H1 (cell line): ENCODE data around the gene FGR. TPM values are rescaled to one million over a fixed set of nuclear protein-coding genes. Genes with fewer than 3 reads are reported as not detected.

Experiments used
- CTCF ChIA-PET: fragments of 300-600 bp; sonication (Branson Sonifier 250); formaldehyde crosslinking; loops from one replicate; lab custom pipeline; 2021; ENCODE audit not compliant: partially characterized antibody; lab: Charles Lee
- POLR2A ChIA-PET: fragments of 300-600 bp; sonication (Branson Sonifier 250); formaldehyde crosslinking; loops from one replicate; lab custom pipeline; 2021; ENCODE audit warnings: inconsistent platforms; ENCODE audit not compliant: partially characterized antibody; lab: Charles Lee
- DNase-seq, 2 experiments: peaks; one replicate each; pipeline versions ENCODE4 v3.0.0 to v3.0.0-alpha.2; 2010 to 2022; ENCODE audit warnings: low spot score in 2 of 2, low read depth in 1 of 2, mixed read lengths in 1 of 2
- FAIRE-seq: peaks from 2 replicates; lab custom pipeline; 2011; peaks lifted over from hg19 to GRCh38; lab: Jason Lieb, UNC
- H2AFZ ChIP-seq: 2 replicates; pipeline ENCODE4 v1.8.1; 2012; ENCODE audit warnings: low read length, inconsistent platforms
- H2AK5ac ChIP-seq: 2 replicates; pipeline ENCODE4 v1.6.1; 2013; ENCODE audit warnings: low read depth, low read length
- H2BK120ac ChIP-seq: replicated peaks from 2 replicates; pipeline ENCODE3; 2013; ENCODE audit warnings: low read depth, low read length, inconsistent platforms
- H2BK12ac ChIP-seq: 2 replicates; pipeline ENCODE4 v1.6.1; 2013; ENCODE audit warnings: low read depth, low read length
- H2BK15ac ChIP-seq: 2 replicates; pipeline ENCODE4 v1.6.1; 2013; ENCODE audit warnings: low read length
- H2BK20ac ChIP-seq: 2 replicates; pipeline ENCODE4 v1.6.1; 2013; ENCODE audit warnings: low read length
- H2BK5ac ChIP-seq: 2 replicates; pipeline ENCODE4 v1.6.1; 2013; ENCODE audit warnings: low read depth, low read length
- H3K14ac ChIP-seq: 2 replicates; pipeline ENCODE4 v1.6.1; 2013; ENCODE audit warnings: inconsistent platforms; ENCODE audit not compliant: insufficient read length
- H3K18ac ChIP-seq: 2 replicates; pipeline ENCODE4 v1.6.1; 2013; ENCODE audit warnings: low read length; ENCODE audit errors: extremely low read depth
- H3K23ac ChIP-seq: 2 replicates; pipeline ENCODE4 v1.6.1; 2013; ENCODE audit warnings: inconsistent platforms; ENCODE audit not compliant: insufficient read length
- H3K23me2 ChIP-seq: 2 replicates; pipeline ENCODE4 v1.6.1; 2013; ENCODE audit warnings: low read depth, low read length
- H3K27ac ChIP-seq: 2 replicates; pipeline ENCODE4 v1.6.1; 2011; ENCODE audit warnings: low read depth, low read length, inconsistent platforms
- H3K27me3 ChIP-seq, 4 experiments: replicated peaks in 1 of 4; 1 replicate in 1 of 4; 2 replicates in 3 of 4; pipeline versions ENCODE4 v1.6.1 to v1.8.1; 2011 to 2013; ENCODE audit warnings: low read length in 3 of 4, mild to moderate bottlenecking in 3 of 4, inconsistent platforms in 2 of 4, mixed read lengths in 2 of 4, moderate library complexity in 1 of 4; ENCODE audit not compliant: control insufficient read depth in 3 of 4, insufficient read depth in 3 of 4; ENCODE audit errors: extremely low read depth in 1 of 4
- H3K36me3 ChIP-seq, 4 experiments: 2 replicates each; pipeline versions ENCODE4 v1.6.1 to v1.8.1; 2011 to 2013; ENCODE audit warnings: mild to moderate bottlenecking in 4 of 4, low read length in 3 of 4, moderate library complexity in 2 of 4, control low read depth in 1 of 4, inconsistent platforms in 1 of 4; ENCODE audit not compliant: insufficient read depth in 4 of 4, control insufficient read depth in 2 of 4
- H3K4ac ChIP-seq: replicated peaks from 2 replicates; pipeline ENCODE3; 2013; ENCODE audit warnings: low read length, low read depth, mixed read lengths, inconsistent platforms; ENCODE audit not compliant: insufficient read length
- H3K4me1 ChIP-seq, 4 experiments: replicated peaks in 1 of 4; 1 replicate in 1 of 4; 2 replicates in 3 of 4; pipeline versions ENCODE4 v1.6.1 to v1.8.1; 2011 to 2013; ENCODE audit warnings: low read length in 3 of 4, inconsistent platforms in 2 of 4, mixed read lengths in 1 of 4; ENCODE audit not compliant: insufficient read depth in 4 of 4, control insufficient read depth in 3 of 4
- H3K4me2 ChIP-seq, 2 experiments: 2 replicates each; pipeline versions ENCODE4 v1.6.1 to v1.8.1; 2011 to 2013; ENCODE audit warnings: low read depth in 2 of 2, low read length in 2 of 2, control low read depth in 1 of 2, inconsistent platforms in 1 of 2, mild to moderate bottlenecking in 1 of 2; ENCODE audit not compliant: insufficient read depth in 1 of 2
- H3K4me3 ChIP-seq, 4 experiments: fragments of 200-600, 300-600 bp in 1 of 4; sonication (generic), shearing (Covaris generic), sonication (Bioruptor Twin) in 1 of 4; 2 replicates each; pipeline versions ENCODE4 v1.5.1 to v1.8.1; 2011 to 2016; ENCODE audit warnings: low read length in 4 of 4, low read depth in 3 of 4, control low read depth in 2 of 4, inconsistent platforms in 2 of 4, mild to moderate bottlenecking in 2 of 4, mixed read lengths in 1 of 4, moderate library complexity in 1 of 4; ENCODE audit not compliant: insufficient read depth in 2 of 4; ENCODE audit errors: extremely low read depth in 1 of 4
- H3K56ac ChIP-seq: replicated peaks from 2 replicates; pipeline ENCODE3; 2013; ENCODE audit warnings: low read depth, mild to moderate bottlenecking, mixed read lengths, low read length, inconsistent platforms; ENCODE audit not compliant: insufficient read length
- H3K79me1 ChIP-seq: 2 replicates; pipeline ENCODE4 v1.6.1; 2013; ENCODE audit warnings: low read depth, low read length, control low read depth
- H3K79me2 ChIP-seq, 2 experiments: 2 replicates each; pipeline versions ENCODE4 v1.6.1 to v1.8.1; 2012 to 2013; ENCODE audit warnings: low read length in 2 of 2, mild to moderate bottlenecking in 2 of 2, inconsistent platforms in 1 of 2; ENCODE audit not compliant: insufficient read depth in 2 of 2, control insufficient read depth in 1 of 2
- H3K9ac ChIP-seq, 4 experiments: replicated peaks in 1 of 4; 1 replicate in 1 of 4; 2 replicates in 3 of 4; pipeline versions ENCODE4 v1.6.1 to v1.8.1; 2011 to 2013; ENCODE audit warnings: low read depth in 3 of 4, low read length in 3 of 4, control low read depth in 2 of 4, mild to moderate bottlenecking in 2 of 4, moderate library complexity in 2 of 4, inconsistent platforms in 1 of 4; ENCODE audit errors: extremely low read depth in 1 of 4
- H3K9me3 ChIP-seq, 2 experiments: 2 replicates each; pipeline versions ENCODE4 v1.6.1 to v1.8.1; 2012 to 2013; ENCODE audit warnings: mild to moderate bottlenecking in 2 of 2, moderate library complexity in 2 of 2, control low read depth in 1 of 2, inconsistent platforms in 1 of 2, low read depth in 1 of 2, low read length in 1 of 2, mixed read lengths in 1 of 2; ENCODE audit not compliant: insufficient read depth in 2 of 2
- H4K20me1 ChIP-seq, 2 experiments: replicated peaks in 1 of 2; 2 replicates each; pipeline versions ENCODE3 to v1.8.1; 2011 to 2013; ENCODE audit warnings: inconsistent platforms in 2 of 2, low read length in 2 of 2, mild to moderate bottlenecking in 1 of 2; ENCODE audit not compliant: insufficient read depth in 2 of 2, control insufficient read depth in 1 of 2
- H4K5ac ChIP-seq: 2 replicates; pipeline ENCODE4 v1.6.1; 2013; ENCODE audit warnings: low read length, low read depth, mixed read lengths, inconsistent platforms; ENCODE audit not compliant: insufficient read length
- H4K8ac ChIP-seq: 2 replicates; pipeline ENCODE4 v1.8.0; 2013; ENCODE audit warnings: mild to moderate bottlenecking, moderate library complexity, low read length, inconsistent platforms; ENCODE audit not compliant: insufficient read depth; ENCODE audit errors: extremely low read depth
- H4K91ac ChIP-seq: replicated peaks from 2 replicates; pipeline ENCODE3; 2013; ENCODE audit warnings: low read length, mixed read lengths, inconsistent platforms; ENCODE audit not compliant: insufficient read length
- ATF3 ChIP-seq: IDR thresholded peaks from 2 replicates; pipeline ENCODE4 v1.6.1; 2011; ENCODE audit warnings: low read depth, mild to moderate bottlenecking, low read length; ENCODE audit not compliant: insufficient read depth
- JUND ChIP-seq: IDR thresholded peaks from 2 replicates; pipeline ENCODE4 v1.6.1; 2011; ENCODE audit warnings: mild to moderate bottlenecking, improper control_type of control experiment, low read length
- KDM1A ChIP-seq: fragments of 200-600, 300-600 bp; sonication (generic); IDR thresholded peaks from 2 replicates; pipeline ENCODE4 v1.7.1; 2016; ENCODE audit warnings: mild to moderate bottlenecking, low read length, borderline replicate concordance
- NANOG ChIP-seq: IDR thresholded peaks from 2 replicates; pipeline ENCODE4 v1.6.1; 2011; ENCODE audit warnings: low read length, low read depth, mild to moderate bottlenecking, inconsistent platforms; ENCODE audit not compliant: insufficient read depth, poor library complexity, severe bottlenecking
- NRF1 ChIP-seq: IDR thresholded peaks from 2 replicates; pipeline ENCODE4 v1.6.1; 2011; ENCODE audit warnings: mild to moderate bottlenecking, low read depth, low read length, improper control_type of control experiment
- WGBS, 2 experiments: shearing (Covaris generic) in 1 of 2; methylation state at CpG; one replicate each; pipeline versions ENCODE4 v1.1.6 to v1.1.7; 2013 to 2015; ENCODE audit warnings: low lambda C conversion rate in 2 of 2, mixed read lengths in 2 of 2, inconsistent platforms in 1 of 2, low coverage in 1 of 2, missing lambda C conversion rate in 1 of 2; ENCODE audit not compliant: insufficient replicate concordance in 2 of 2, insufficient coverage in 1 of 2, insufficient read length in 1 of 2; ENCODE audit errors: extremely low coverage in 1 of 2, missing lambda C conversion rate in 1 of 2; 5-methylcytosine and 5-hydroxymethylcytosine counted together
- polyA plus RNA-seq, 7 experiments: library from polyadenylated mRNA; depleted of rRNA in 3 of 7; stranded (reverse) in 5 of 7; unstranded in 2 of 7; fragments of >200 nt in 5 of 7; fragments of 200-250 nt in 2 of 7; gene quantifications; 1 replicate in 5 of 7; 2 replicates in 1 of 7; 4 replicates in 1 of 7; pipeline versions ENCODE4 v1.2.1 to v1.2.3, GENCODE V29; 2011 to 2013; ENCODE audit warnings: missing spikeins in 2 of 7, mixed read lengths in 2 of 7
- total RNA-seq: library from RNA; stranded (reverse); fragmentation: NEBNext Ultra II Directional; extraction: Animal tissue kit (Norgen Biotek cat#: 25700); gene quantifications from 2 replicates; pipeline ENCODE4 v1.2.1, GENCODE V29; 2021

The FGR gene
- total and polyA plus RNA-seq, 2 of the 8 experiments (the other 6 are each of a cell fraction or from before 2014, with no cell fraction given) = 0.22 to 0.95 TPM

GRCh38 chr1:27632387-27633297 is 2.3 kb downstream of the FGR start:
- no peak for TF ChIP-seq NRF1
- no peak for TF ChIP-seq ATF3
- no peak for TF ChIP-seq JUND
- TF ChIP-seq KDM1A = peak; percentile 53; the same call in 1 of the 2 replicates
- no peak for TF ChIP-seq NANOG
- Histone ChIP-seq H2BK120ac (no peak overlapping the region), H2AFZ (no peak overlapping the region), H3K4me1 (peaks cover 0 to 12% (median 4%) of the 10 kb centered on the region in 4 experiments; a peak in 6 of 7 replicates), H3K18ac (no peak overlapping the region; the same call in 1 of the 2 replicates), H3K56ac (no peak overlapping the region), H2BK20ac (peak overlapping the region; percentile 93; the same call in 1 of the 2 replicates), H2BK5ac (no peak overlapping the region), H4K20me1 (no peaks in the 10 kb centered on the region), H3K4me3 (no peak overlapping the region), H3K9ac (no peak overlapping the region), H3K36me3 (no peaks in the 10 kb centered on the region), H2AK5ac (no peak overlapping the region), H4K91ac (no peak overlapping the region), H3K79me2 (no peaks in the 10 kb centered on the region), H3K14ac (no peak overlapping the region), H3K27ac (no peak overlapping the region), H2BK15ac (peak overlapping the region; percentile 61; the same call in 1 of the 2 replicates), H4K8ac (no peak overlapping the region), H3K9me3 (no peaks in the 10 kb centered on the region), H3K23ac (no peak overlapping the region), H4K5ac (no peak overlapping the region), H2BK12ac (0 out of 2 replicates have a peak overlapping the region, but pooled peaks have one; percentile 2), H3K4ac (no peak overlapping the region), H3K4me2 (no peak overlapping the region), H3K23me2 (peaks cover 6% of the 10 kb centered on the region; the same call in 1 of the 2 replicates), H3K27me3 (peaks cover 19 to 36% (median 31%) of the 10 kb centered on the region in 4 experiments), H3K79me1 (no peaks in the 10 kb centered on the region)
- DNase-seq (no peak), FAIRE-seq (no peak)
- CTCF ChIA-PET = interaction anchor here (0.6 to 5.3 kb wide), 8 partner anchors 11 to 127 kb away, joined by 3 to 49 read pairs (median 5); no protein-coding TSS in a partner anchor
- 88% methylated on average over 14 of the region's 14 CpGs; no CpG with 5 or more reads in 1 of the 2 experiments for WGBS, 2 experiments
- POLR2A ChIA-PET = interaction anchor here (1.0 to 1.2 kb wide), 2 partner anchors 10 to 12 kb away, joined by 3 read pairs; no protein-coding TSS in a partner anchor
